ENCODE measurements around the gene EPB41L1.

EPB41L1 gene

GRCh38 chr20:36231331-36231730 lies 76.8 kb downstream of the EPB41L1 start:
- no peak for DNase-seq

- no peak for DNase-seq
Observed at GRCh38 chr20:36234771-36235320, 80.3 kb downstream of the EPB41L1 start.

GRCh38 chr20:36235892-36236785 lies 81.6 kb downstream of the EPB41L1 start, which contains the start of gene AAR2:
Gene AAR2, plus strand, starts transcription at chr20:36236478. Its CDS starts 3,391 bp downstream, at chr20:36239869.
- DNase-seq: peak; percentile 69

GRCh38 chr20:36236786-36237121 lies 82.2 kb downstream of the EPB41L1 start:
- no peak for DNase-seq

- no peak for DNase-seq
Observed at GRCh38 chr20:36237477-36237876, 82.9 kb downstream of the EPB41L1 start.

GRCh38 chr20:36238153-36238552 lies 83.6 kb downstream of the EPB41L1 start:
- DNase-seq: no peak

GRCh38 chr20:36238760-36239159 lies 84.2 kb downstream of the EPB41L1 start:
- DNase-seq: no peak

GRCh38 chr20:36240076-36240475 lies 85.5 kb downstream of the EPB41L1 start:
- no peak for DNase-seq

GRCh38 chr20:36241678-36242077 lies 87.1 kb downstream of the EPB41L1 start:
- DNase-seq: no peak

GRCh38 chr20:36243726-36244125 lies 89.2 kb downstream of the EPB41L1 start:
- DNase-seq: no peak

GRCh38 chr20:36246401-36246800 lies 91.9 kb downstream of the EPB41L1 start:
- no peak for DNase-seq

GRCh38 chr20:36248836-36249235 lies 94.3 kb downstream of the EPB41L1 start:
- DNase-seq: no peak

- DNase-seq: no peak
Observed at GRCh38 chr20:36249450-36249849, 94.9 kb downstream of the EPB41L1 start.

- DNase-seq: no peak
Observed at GRCh38 chr20:36251426-36251825, 96.9 kb downstream of the EPB41L1 start.

- no peak for DNase-seq
Observed at GRCh38 chr20:36252511-36252910, 98.0 kb downstream of the EPB41L1 start.

GRCh38 chr20:36253036-36253435 lies 98.5 kb downstream of the EPB41L1 start:
- no peak for DNase-seq

GRCh38 chr20:36254076-36254475 lies 99.5 kb downstream of the EPB41L1 start:
- no peak for DNase-seq

- DNase-seq: no peak
Observed at GRCh38 chr20:36255445-36255844, 100.9 kb downstream of the EPB41L1 start.

- no peak for DNase-seq
Observed at GRCh38 chr20:36259177-36260061, 104.9 kb downstream of the EPB41L1 start.

- no peak for DNase-seq
Observed at GRCh38 chr20:36260316-36260715, 105.8 kb downstream of the EPB41L1 start.

GRCh38 chr20:36261389-36262105 lies 107.0 kb downstream of the EPB41L1 start:
- no peak for DNase-seq

GRCh38 chr20:36262440-36262839 lies 107.9 kb downstream of the EPB41L1 start:
- DNase-seq: no peak
